ENCODE data around the gene SLC2A1.

- TF ChIP-seq POLR2A (IDR thresholded peaks at IDR 0.05): no peak
- no peak for TF ChIP-seq CTCF (IDR thresholded peaks at IDR 0.05)
These were observed 23.9 kb downstream of the SLC2A1 start for GRCh38 chr1:42934541-42935312.
